ENCODE results near the gene PIN1.

Gene PIN1

GRCh38 chr19:9891609-9892373 is 56.7 kb downstream of the PIN1 start:
- DNase-seq, result no peak

Data from right hindlimb (tissue), 1 donor.